ENCODE data around the gene TRIB2.

The TRIB2 gene

GRCh38 chr2:12787891-12788801 lies 71.4 kb downstream of the TRIB2 start:
- DNase-seq = no peak

- DNase-seq = no peak
Observed at GRCh38 chr2:12791906-12792305, 75.2 kb downstream of the TRIB2 start.
